ENCODE measurements around the gene PIK3C2G. TPM values are rescaled to one million over a fixed set of nuclear protein-coding genes. Genes with fewer than 3 reads are reported as not detected.

The PIK3C2G gene
- total RNA-seq, 4 donors from 2014 or later = 17.9 to 27.7 (median 26.6) TPM

DNA sequence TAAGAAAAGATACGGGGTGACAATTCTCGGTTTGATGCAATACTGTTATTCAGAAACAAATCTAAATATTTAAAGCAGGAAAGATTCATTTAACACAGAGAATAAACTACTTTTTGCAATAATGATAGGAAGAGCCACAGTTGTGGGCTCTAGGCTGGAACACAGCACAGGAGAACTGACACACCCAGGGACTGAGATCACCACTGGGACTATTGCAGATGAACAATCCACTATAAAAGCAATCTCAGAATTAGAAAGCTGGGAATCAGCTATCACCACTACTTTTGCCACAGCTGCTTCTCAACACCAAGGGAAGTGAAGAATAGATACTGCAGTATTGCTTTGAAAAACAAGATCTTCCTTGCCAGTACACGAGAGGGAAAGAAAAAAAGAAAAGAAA lies 4.1 kb upstream of the PIK3C2G start:
- WGBS, 2 donors = 77 to 78% methylated on average over 3 of the region's 3 CpGs
- H3K4me3 ChIP-seq (ENCODE audit: low read depth, poor library complexity, severe bottlenecking) = no peak overlapping the region

DNA sequence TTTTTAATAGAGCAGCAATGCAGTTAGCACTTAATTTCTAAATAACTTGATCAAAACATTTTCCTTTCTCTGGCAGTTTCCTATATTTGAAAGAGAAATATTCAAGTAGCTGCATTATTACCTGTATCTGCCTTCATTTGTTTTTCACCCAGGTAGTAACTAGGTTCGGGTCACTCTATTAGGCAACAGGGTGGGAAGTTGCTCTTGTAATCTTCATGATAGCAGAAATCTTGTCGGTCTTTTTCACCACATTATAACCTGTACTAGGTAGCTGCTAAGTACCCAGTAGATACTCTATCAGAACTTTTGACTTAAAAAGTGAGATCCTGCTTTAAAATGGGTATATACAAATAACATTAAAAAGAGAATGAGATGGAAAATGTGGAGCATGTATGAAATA lies 2.4 kb upstream of the PIK3C2G start:
- WGBS, 2 donors = 91 to 96% methylated on average over 2 of the region's 2 CpGs
- H3K4me3 ChIP-seq (ENCODE audit: low read depth, poor library complexity, severe bottlenecking) = no peak overlapping the region
- intact Hi-C loops (cut with DNase I; ENCODE audit: low total_unique reads) = no loop called here
- DNase-seq (ENCODE audit: low spot score in 2 of 2) = no peak
- TF ChIP-seq, protein P1, sequence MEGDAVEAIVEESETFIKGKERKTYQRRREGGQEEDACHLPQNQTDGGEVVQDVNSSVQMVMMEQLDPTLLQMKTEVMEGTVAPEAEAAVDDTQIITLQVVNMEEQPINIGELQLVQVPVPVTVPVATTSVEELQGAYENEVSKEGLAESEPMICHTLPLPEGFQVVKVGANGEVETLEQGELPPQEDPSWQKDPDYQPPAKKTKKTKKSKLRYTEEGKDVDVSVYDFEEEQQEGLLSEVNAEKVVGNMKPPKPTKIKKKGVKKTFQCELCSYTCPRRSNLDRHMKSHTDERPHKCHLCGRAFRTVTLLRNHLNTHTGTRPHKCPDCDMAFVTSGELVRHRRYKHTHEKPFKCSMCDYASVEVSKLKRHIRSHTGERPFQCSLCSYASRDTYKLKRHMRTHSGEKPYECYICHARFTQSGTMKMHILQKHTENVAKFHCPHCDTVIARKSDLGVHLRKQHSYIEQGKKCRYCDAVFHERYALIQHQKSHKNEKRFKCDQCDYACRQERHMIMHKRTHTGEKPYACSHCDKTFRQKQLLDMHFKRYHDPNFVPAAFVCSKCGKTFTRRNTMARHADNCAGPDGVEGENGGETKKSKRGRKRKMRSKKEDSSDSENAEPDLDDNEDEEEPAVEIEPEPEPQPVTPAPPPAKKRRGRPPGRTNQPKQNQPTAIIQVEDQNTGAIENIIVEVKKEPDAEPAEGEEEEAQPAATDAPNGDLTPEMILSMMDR (IDR thresholded peaks at IDR 0.05) = no peak
- TF ChIP-seq POLR2A (IDR thresholded peaks at IDR 0.05) = no peak

More for the DNA sequence above, 4.1 kb upstream of the PIK3C2G start:
- intact Hi-C loops (cut with DNase I; ENCODE audit: low total_unique reads) = no loop called here
- DNase-seq (ENCODE audit: low spot score in 2 of 2) = no peak
- TF ChIP-seq, protein P1 (IDR thresholded peaks at IDR 0.05) = no peak
- no peak for TF ChIP-seq POLR2A (IDR thresholded peaks at IDR 0.05)

GRCh38 chr12:18259906-18260682 lies 1.2 kb upstream of the PIK3C2G start:
- no peak overlapping the region for H3K4me3 ChIP-seq (ENCODE audit: low read depth, poor library complexity, severe bottlenecking)
- no peak for TF ChIP-seq POLR2A (IDR thresholded peaks at IDR 0.05)
- TF ChIP-seq, protein P1 (IDR thresholded peaks at IDR 0.05) = no peak
- intact Hi-C loops (cut with DNase I; ENCODE audit: low total_unique reads) = no loop called here
- WGBS, 2 donors = 66 to 90% methylated on average over 1 of the region's 1 CpG
- no peak for DNase-seq (ENCODE audit: low spot score in 2 of 2)

DNA sequence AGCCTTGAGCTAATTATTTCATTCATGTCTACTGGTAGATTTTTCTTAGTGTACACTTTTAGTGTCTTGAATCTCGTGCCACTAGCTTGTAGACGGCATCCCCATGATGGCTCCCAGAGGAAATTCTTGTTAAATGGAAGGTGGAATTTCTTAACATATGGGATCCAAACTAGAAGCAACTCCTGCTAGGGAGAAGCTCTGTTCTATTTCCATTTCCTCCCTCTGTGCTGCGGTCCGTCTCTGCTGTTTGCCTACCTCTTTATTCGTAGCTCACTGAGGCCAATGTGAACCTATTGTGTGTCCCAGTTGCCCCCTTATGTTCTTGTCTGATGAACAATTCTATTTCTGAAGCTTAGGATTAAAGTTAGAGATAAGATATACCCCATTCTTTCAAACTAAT lies 588 bp downstream of the PIK3C2G start:
- no peak for DNase-seq (ENCODE audit: low spot score in 2 of 2)
- TF ChIP-seq, protein P1 (IDR thresholded peaks at IDR 0.05) = no peak
- no peak for TF ChIP-seq POLR2A (IDR thresholded peaks at IDR 0.05)
- H3K4me3 ChIP-seq (ENCODE audit: low read depth, poor library complexity, severe bottlenecking) = no peak overlapping the region
- intact Hi-C loops (cut with DNase I; ENCODE audit: low total_unique reads) = no loop called here
- WGBS, 2 donors = 45 to 51% methylated on average over 5 of the region's 5 CpGs

- TF ChIP-seq, protein P1 (IDR thresholded peaks at IDR 0.05) = no peak
- no peak for TF ChIP-seq POLR2A (IDR thresholded peaks at IDR 0.05)
- DNase-seq (ENCODE audit: low spot score in 2 of 2) = no peak
- intact Hi-C loops (cut with DNase I; ENCODE audit: low total_unique reads) = no loop called here
- no peak overlapping the region for H3K4me3 ChIP-seq (ENCODE audit: low read depth, poor library complexity, severe bottlenecking)
- 37 to 44% methylated on average over 2 of the region's 2 CpGs for WGBS, 2 donors
Measured at GRCh38 chr12:18262514-18262913, 1.2 kb downstream of the PIK3C2G start.

All from lower leg skin (tissue), 4 donors.